AG20443 (cell line): Measurements from ENCODE around the gene AHRR.

Experiments
- DNase-seq: peaks from one replicate; pipeline ENCODE4 v3.0.0; 2012; ENCODE audit warnings: low spot score, mixed read lengths

AHRR gene

GRCh38 chr5:416636-416960 lies 95.1 kb downstream of the AHRR start:
- DNase-seq: no peak

- DNase-seq: no peak
These were observed 96.0 kb downstream of the AHRR start for GRCh38 chr5:417301-418161.

GRCh38 chr5:418162-419121 lies 96.9 kb downstream of the AHRR start:
- DNase-seq: peak; percentile 61

GRCh38 chr5:419970-420369 lies 98.5 kb downstream of the AHRR start:
- no peak for DNase-seq

- no peak for DNase-seq
These were observed 99.2 kb downstream of the AHRR start for GRCh38 chr5:420632-421286.

- DNase-seq: no peak
These were observed 99.9 kb downstream of the AHRR start for GRCh38 chr5:421287-421880.

- DNase-seq: no peak
These were observed 100.4 kb downstream of the AHRR start for GRCh38 chr5:421901-422300.

GRCh38 chr5:422323-423232 lies 101.1 kb downstream of the AHRR start:
- no peak for DNase-seq

- DNase-seq: no peak
These were observed 101.7 kb downstream of the AHRR start for GRCh38 chr5:423233-423565.

- no peak for DNase-seq
These were observed 102.2 kb downstream of the AHRR start for GRCh38 chr5:423626-424261.

GRCh38 chr5:424301-425110 lies 103.0 kb downstream of the AHRR start:
- peak; percentile 56 for DNase-seq

GRCh38 chr5:425714-426113 lies 104.2 kb downstream of the AHRR start:
- no peak for DNase-seq

- no peak for DNase-seq
These were observed 105.0 kb downstream of the AHRR start for GRCh38 chr5:426392-426976.

- no peak for DNase-seq
These were observed 106.0 kb downstream of the AHRR start for GRCh38 chr5:427415-428087.

GRCh38 chr5:428219-428618 lies 106.7 kb downstream of the AHRR start:
- DNase-seq: no peak

GRCh38 chr5:428754-429452 lies 107.4 kb downstream of the AHRR start:
- no peak for DNase-seq

GRCh38 chr5:429453-430188 lies 108.1 kb downstream of the AHRR start:
- peak; percentile 88 for DNase-seq
